Endothelial cell of umbilical vein (primary cell): ENCODE measurements around the gene FAM120C. TPM values are rescaled to one million over a fixed set of nuclear protein-coding genes. Genes with fewer than 3 reads are reported as not detected.

Source experiments
- BruUV-seq: library from RNA; stranded (reverse); fragments of 400-500 nt; replicated peaks from 2 replicates; lab custom pipeline; 2021; lab: Mats Ljungman, UMichigan
- CTCF ChIA-PET: fragments of 300-600, 350-600 bp; sonication (Branson Sonifier 250); formaldehyde crosslinking; loops from one replicate; lab custom pipeline; 2021; ENCODE audit warnings: antibody characterized with exemption, inconsistent platforms; lab: Charles Lee
- POLR2A ChIA-PET: fragments of 300-600, 350-600 bp; sonication (Branson Sonifier 250); formaldehyde crosslinking; loops from one replicate; lab custom pipeline; 2021; ENCODE audit warnings: antibody characterized with exemption, inconsistent platforms; lab: Charles Lee
- DNase-seq: peaks from one replicate; pipeline ENCODE4 v3.0.0-alpha.2; 2011; ENCODE audit warnings: low read depth, low spot score
- FAIRE-seq: peaks from 2 replicates; lab custom pipeline; 2011; peaks lifted over from hg19 to GRCh38; lab: Jason Lieb, UNC
- H2AFZ ChIP-seq: 2 replicates; pipeline ENCODE4 v1.6.0; 2012; ENCODE audit warnings: low read depth, low read length, control low read depth, inconsistent platforms
- H3K27ac ChIP-seq: 2 replicates; pipeline ENCODE4 v1.5.1; 2011; ENCODE audit warnings: low read depth, mild to moderate bottlenecking, control low read depth, low read length, moderate library complexity; ENCODE audit not compliant: insufficient read depth
- H3K27me3 ChIP-seq, 2 experiments: 2 replicates each; pipeline versions ENCODE4 v1.6.0 to v1.6.1; 2011; ENCODE audit warnings: low read length in 2 of 2, mixed read lengths in 1 of 2; ENCODE audit not compliant: control insufficient read depth in 2 of 2, insufficient read depth in 2 of 2
- H3K36me3 ChIP-seq, 2 experiments: 2 replicates in 1 of 2; 3 replicates in 1 of 2; pipeline ENCODE4 v1.5.1; 2011; ENCODE audit warnings: low read length in 2 of 2, mild to moderate bottlenecking in 1 of 2, moderate library complexity in 1 of 2; ENCODE audit not compliant: control insufficient read depth in 2 of 2, insufficient read depth in 2 of 2; ENCODE audit errors: extremely low read depth in 1 of 2
- H3K4me1 ChIP-seq: 3 replicates; pipeline ENCODE4 v1.5.1; 2011; ENCODE audit warnings: mild to moderate bottlenecking, low read length; ENCODE audit not compliant: control insufficient read depth, insufficient read depth; ENCODE audit errors: extremely low read depth
- H3K4me2 ChIP-seq: 2 replicates; pipeline ENCODE4 v1.6.1; 2011; ENCODE audit warnings: low read length, control low read depth, mixed read lengths; ENCODE audit not compliant: insufficient read depth
- H3K4me3 ChIP-seq, 3 experiments: fragments of 200-600 bp in 1 of 3; sonication (generic), shearing (Covaris generic) in 1 of 3; replicated peaks in 1 of 3; 2 replicates each; pipeline ENCODE4 v1.5.1; 2011 to 2016; ENCODE audit warnings: control low read depth in 3 of 3, low read length in 3 of 3, mild to moderate bottlenecking in 2 of 3, inconsistent platforms in 1 of 3, low read depth in 1 of 3, moderate library complexity in 1 of 3; ENCODE audit not compliant: insufficient read depth in 1 of 3
- H3K79me2 ChIP-seq: 2 replicates; pipeline ENCODE4 v1.6.0; 2012; ENCODE audit warnings: low read length, inconsistent platforms; ENCODE audit not compliant: control insufficient read depth, insufficient read depth
- H3K9ac ChIP-seq: replicated peaks from 2 replicates; pipeline ENCODE3; 2011; ENCODE audit warnings: low read length, control low read depth; ENCODE audit not compliant: insufficient read depth; ENCODE audit errors: extremely low read depth
- H3K9me1 ChIP-seq: replicated peaks from 3 replicates; pipeline ENCODE4 v1.6.0; 2011; ENCODE audit warnings: mild to moderate bottlenecking, low read length; ENCODE audit not compliant: control insufficient read depth, insufficient read depth; ENCODE audit errors: extremely low read depth
- H3K9me3 ChIP-seq: replicated peaks from 2 replicates; pipeline ENCODE4 v1.5.1; 2012; ENCODE audit warnings: low read length, inconsistent platforms; ENCODE audit not compliant: control insufficient read depth, insufficient read depth
- H4K20me1 ChIP-seq: replicated peaks from 2 replicates; pipeline ENCODE3; 2011; ENCODE audit warnings: mild to moderate bottlenecking, low read length; ENCODE audit not compliant: control insufficient read depth, insufficient read depth; ENCODE audit errors: extremely low read depth
- FOS ChIP-seq: IDR thresholded peaks from 2 replicates; pipeline ENCODE4 v1.6.1; 2011; ENCODE audit warnings: mild to moderate bottlenecking, low read length, moderate library complexity, borderline replicate concordance; ENCODE audit not compliant: insufficient read depth
- GATA2 ChIP-seq: IDR thresholded peaks from 2 replicates; pipeline ENCODE4 v1.7.0; 2011; ENCODE audit warnings: low read depth, mild to moderate bottlenecking, moderate library complexity, mixed read lengths, low read length; ENCODE audit not compliant: insufficient read length, insufficient read depth
- JUN ChIP-seq: IDR thresholded peaks from 2 replicates; pipeline ENCODE4 v1.6.1; 2011; ENCODE audit warnings: borderline replicate concordance, low read depth; ENCODE audit not compliant: insufficient read length, insufficient read depth
- MYC ChIP-seq: IDR thresholded peaks from one replicate; pipeline ENCODE4 v1.6.1; 2011; ENCODE audit warnings: mild to moderate bottlenecking, low read depth, low read length
- POLR2A ChIP-seq: IDR thresholded peaks from 2 replicates; pipeline ENCODE4 v1.6.1; 2012; ENCODE audit warnings: low read depth, mild to moderate bottlenecking, control low read depth, low read length
- POLR2AphosphoS5 ChIP-seq: IDR thresholded peaks from 2 replicates; pipeline ENCODE4 v1.6.1; 2012; ENCODE audit warnings: low read depth, mild to moderate bottlenecking, control low read depth, low read length, moderate library complexity; ENCODE audit not compliant: insufficient read depth
- dilution Hi-C: fragments of 300-500 bp; cut with MboI; formaldehyde crosslinking; loops from one replicate; pipeline ENCODE4 v1.15.0; 2019; ENCODE audit warnings: low sequenced_read_pairs; ENCODE audit not compliant: extremely low pct_ligation_motif_present
- intact Hi-C: fragments of 100-400 bp; cut with micrococcal nuclease; formaldehyde crosslinking; loops from one replicate; pipeline ENCODE4 v1.10.0; 2022
- polyA plus RNA-seq, 4 experiments: library from polyadenylated mRNA; depleted of rRNA in 3 of 4; stranded (reverse) in 3 of 4; unstranded in 1 of 4; fragments of >200 nt; gene quantifications; 2 replicates each; pipeline versions ENCODE4 v1.2.1 to v1.2.3, GENCODE V29; 2011 to 2012; ENCODE audit warnings: missing spikeins in 1 of 4
- total RNA-seq: library from RNA; stranded (reverse); gene quantifications from 2 replicates; pipeline ENCODE4 v1.2.3, GENCODE V29; 2021

The FAM120C gene
- total and polyA plus RNA-seq, 2 donors (not counting 3 experiments of a cell fraction or from before 2014, with no cell fraction given): 4.2 to 11.4 TPM

GRCh38 chrX:54044126-54044876 lies 138.8 kb downstream of the FAM120C start, which contains the start of gene PHF8:
PHF8 (minus strand) TSS chrX:54044473; CDS start chrX:54042728, 1,745 bp downstream.
- H3K4me3 ChIP-seq: peak within 1 kb of the TSS; percentile 66 to 87 (median 70)
- no peaks in the 10 kb centered on the region for H3K36me3 ChIP-seq
- peak within 1 kb of the TSS; percentile 93 for H3K9ac ChIP-seq
- no peaks in the 10 kb centered on the region for H3K9me3 ChIP-seq
- no peaks in the 10 kb centered on the region for H3K9me1 ChIP-seq
- FAIRE-seq (peak; percentile 99), DNase-seq (peak; percentile 95)
- peak within 1 kb of the TSS; percentile 85 for H2AFZ ChIP-seq
- BruUV-seq: no TSS peak
- no peaks in the 10 kb centered on the region for H3K27me3 ChIP-seq
- intact Hi-C loops (loop anchor here (1.0 to 10.0 kb wide), 7 partner anchors 139 to 1110 kb away; partner anchors contain the start of genes FAM120C, MAGED2, TSR2 and WNK3), dilution Hi-C loops (no loop called here)
- TF ChIP-seq POLR2AphosphoS5: peak; percentile 59
- TF ChIP-seq FOS: peak; percentile 18
- no peak for TF ChIP-seq MYC
- peak; percentile 70 for TF ChIP-seq POLR2A
- TF ChIP-seq JUN: peak; percentile 48
- TF ChIP-seq GATA2: no peak
- ChIA-PET CTCF (interaction anchor here (0.8 to 2.7 kb wide), 2 partner anchors 133 to 395 kb away, joined by 4 to 15 read pairs; partner anchors contain the start of gene TSR2), POLR2A (interaction anchor here (0.6 to 1.4 kb wide), 3 partner anchors 14 to 396 kb away, joined by 3 to 10 read pairs (median 4); partner anchors contain the start of genes FAM120C and TSR2)
- peaks cover 13% of the 10 kb centered on the region for H3K4me1 ChIP-seq
- peak within 1 kb of the TSS; percentile 81 for H3K27ac ChIP-seq
- H3K4me2 ChIP-seq: peak within 1 kb of the TSS; percentile 98
- H3K79me2 ChIP-seq: peaks cover 3% of the 10 kb centered on the region
- no peaks in the 10 kb centered on the region for H4K20me1 ChIP-seq
